Measurements from ENCODE around the gene NIBAN1. TPM values are rescaled to one million over a fixed set of nuclear protein-coding genes. Genes with fewer than 3 reads are reported as not detected.

Gene NIBAN1
- total and polyA plus RNA-seq, 2 of the 8 experiments (the other 6 are each of a cell fraction or from before 2014, with no cell fraction given), result 5.7 to 15.2 TPM

- H3K23me2 ChIP-seq (ENCODE audit: low read depth, low read length), result no peaks in the 10 kb centered on the region
- POLR2A ChIA-PET (ENCODE audit: partially characterized antibody), result no interaction called here
Measured at GRCh38 chr1:184988506-184988905, 14.2 kb upstream of the NIBAN1 start.

More at GRCh38 chr1:184988506-184988905, 14.2 kb upstream of the NIBAN1 start:
- TF ChIP-seq RAD21 (IDR thresholded peaks at IDR 0.05 in 1 of 2, conservative IDR thresholded peaks at IDR 0.05 in 1 of 2; ENCODE audit: low read depth in 2 of 2, low read length in 2 of 2) (no peak), CBX5 (IDR thresholded peaks at IDR 0.05; ENCODE audit: low read depth, low read length) (no peak), RXRA (IDR thresholded peaks at IDR 0.05; ENCODE audit: insufficient read depth, low read depth, low read length) (no peak), BACH1 (IDR thresholded peaks at IDR 0.05; ENCODE audit: low read length) (no peak), SAP30 (IDR thresholded peaks at IDR 0.05; ENCODE audit: insufficient read depth, insufficient replicate concordance, low read length) (no peak), USF2 (IDR thresholded peaks at IDR 0.05; ENCODE audit: low read length) (no peak), MAX (IDR thresholded peaks at IDR 0.05) (no peak), CHD2 (IDR thresholded peaks at IDR 0.05; ENCODE audit: low read length) (no peak)
- no peak for DNase-seq (ENCODE audit: low read depth in 1 of 2, low spot score in 2 of 2)
- Histone ChIP-seq H3K4me1 (replicated peaks in 1 of 4; ENCODE audit: control insufficient read depth in 3 of 4, insufficient read depth in 4 of 4, low read length in 3 of 4) (no peaks in the 10 kb centered on the region), H3K79me1 (ENCODE audit: low read depth, low read length) (no peaks in the 10 kb centered on the region), H3K4me2 (ENCODE audit: insufficient read depth in 1 of 2, low read depth in 2 of 2, low read length in 2 of 2) (no peak overlapping the region), H3K27me3 (replicated peaks in 1 of 4; ENCODE audit: control insufficient read depth in 3 of 4, extremely low read depth in 1 of 4, insufficient read depth in 3 of 4, low read length in 3 of 4) (no peaks in the 10 kb centered on the region), H3K9ac (replicated peaks in 1 of 4; ENCODE audit: extremely low read depth in 1 of 4, low read depth in 3 of 4, low read length in 3 of 4) (no peak overlapping the region), H2BK15ac (ENCODE audit: low read length) (no peak overlapping the region), H3K4ac (replicated peaks; ENCODE audit: insufficient read length, low read depth, low read length) (no peak overlapping the region), H3K36me3 (ENCODE audit: control insufficient read depth in 2 of 4, insufficient read depth in 4 of 4, low read length in 3 of 4) (no peaks in the 10 kb centered on the region), H3K79me2 (ENCODE audit: control insufficient read depth in 1 of 2, insufficient read depth in 2 of 2, low read length in 2 of 2) (no peaks in the 10 kb centered on the region), H2AK5ac (ENCODE audit: low read depth, low read length) (no peak overlapping the region), H2AFZ (ENCODE audit: low read length) (no peak overlapping the region), H2BK12ac (ENCODE audit: low read depth, low read length) (no peak overlapping the region), H3K9me3 (ENCODE audit: insufficient read depth in 2 of 2, low read depth in 1 of 2, low read length in 1 of 2) (no peaks in the 10 kb centered on the region), H4K20me1 (replicated peaks in 1 of 2; ENCODE audit: control insufficient read depth in 1 of 2, insufficient read depth in 2 of 2, low read length in 2 of 2) (peaks cover 0 to 2% of the 10 kb centered on the region in 2 experiments), H3K14ac (ENCODE audit: insufficient read length) (no peak overlapping the region), H3K56ac (replicated peaks; ENCODE audit: insufficient read length, low read depth, low read length) (no peak overlapping the region), H4K91ac (replicated peaks; ENCODE audit: insufficient read length, low read length) (no peak overlapping the region), H3K23ac (ENCODE audit: insufficient read length) (no peak overlapping the region), H2BK5ac (ENCODE audit: low read depth, low read length) (no peak overlapping the region), H3K27ac (ENCODE audit: low read depth, low read length) (no peak overlapping the region), H4K5ac (ENCODE audit: insufficient read length, low read depth, low read length) (no peak overlapping the region), H2BK120ac (replicated peaks; ENCODE audit: low read depth, low read length) (no peak overlapping the region), H3K4me3 (ENCODE audit: extremely low read depth in 1 of 4, insufficient read depth in 2 of 4, low read depth in 3 of 4, low read length in 4 of 4) (no peak overlapping the region), H2BK20ac (ENCODE audit: low read length) (no peak overlapping the region), H4K8ac (ENCODE audit: extremely low read depth, insufficient read depth, low read length) (no peak overlapping the region), H3K18ac (ENCODE audit: extremely low read depth, low read length) (no peak overlapping the region)
- FAIRE-seq, result no peak
- CTCF ChIA-PET (ENCODE audit: partially characterized antibody), result no interaction called here
